LNCAP (cell line): ENCODE results near the gene PRKCSH.

Experiments used
- CTCF ChIP-seq: fragments of 450-650 bp; IDR thresholded peaks from 2 replicates; pipeline ENCODE4 v1.5.1; 2017; ENCODE audit warnings: mild to moderate bottlenecking

PRKCSH gene

GRCh38 chr19:11496391-11497163 lies 61.1 kb downstream of the PRKCSH start:
- TF ChIP-seq CTCF, result peak; percentile 74

- TF ChIP-seq CTCF, result no peak
These were observed 63.8 kb downstream of the PRKCSH start for GRCh38 chr19:11499220-11499726.

- TF ChIP-seq CTCF, result no peak
These were observed 64.5 kb downstream of the PRKCSH start for GRCh38 chr19:11499890-11500420.
